NAMALWA (cell line): Measurements from ENCODE around the gene CORO1C.
"Not testable (repeated sequence)": the region's sequence is repeated elsewhere in the genome, so short reads cannot be mapped to it uniquely, and the experiment has no call there.

Experiments used
- DNase-seq: peaks from one replicate; pipeline ENCODE4 v3.0.0-alpha.2; 2015; ENCODE audit warnings: low spot score

Gene CORO1C

GRCh38 chr12:108672054-108672453 is 59.3 kb downstream of the CORO1C start:
- DNase-seq = no peak

- DNase-seq = no peak
Measured at GRCh38 chr12:108671110-108671509, 60.2 kb downstream of the CORO1C start.

- no peak for DNase-seq
Measured at GRCh38 chr12:108670066-108670631, 61.2 kb downstream of the CORO1C start.

GRCh38 chr12:108668542-108668941 is 62.8 kb downstream of the CORO1C start:
- DNase-seq = no peak

GRCh38 chr12:108668063-108668462 is 63.3 kb downstream of the CORO1C start:
- no peak for DNase-seq

- DNase-seq = peak; percentile 66
Measured at GRCh38 chr12:108667349-108667748, 64.0 kb downstream of the CORO1C start.

GRCh38 chr12:108666401-108666881 is 64.9 kb downstream of the CORO1C start:
- no peak for DNase-seq

- DNase-seq = no peak
Measured at GRCh38 chr12:108665608-108666202, 65.6 kb downstream of the CORO1C start.

- peak; percentile 97 for DNase-seq
Measured at GRCh38 chr12:108664338-108665258, 66.7 kb downstream of the CORO1C start.

- no peak for DNase-seq
Measured at GRCh38 chr12:108663324-108664015, 67.8 kb downstream of the CORO1C start.

GRCh38 chr12:108658115-108658514 is 73.2 kb downstream of the CORO1C start:
- DNase-seq = not testable (repeated sequence)

GRCh38 chr12:108657130-108657745 is 74.1 kb downstream of the CORO1C start:
- no peak for DNase-seq

- DNase-seq = not testable (repeated sequence)
Measured at GRCh38 chr12:108656247-108656646, 75.1 kb downstream of the CORO1C start.

- DNase-seq = not testable (repeated sequence)
Measured at GRCh38 chr12:108655812-108656175, 75.5 kb downstream of the CORO1C start.

- not testable (repeated sequence) for DNase-seq
Measured at GRCh38 chr12:108654622-108655021, 76.7 kb downstream of the CORO1C start.

- no peak for DNase-seq
Measured at GRCh38 chr12:108653922-108654321, 77.4 kb downstream of the CORO1C start.

- peak; percentile 44 for DNase-seq
Measured at GRCh38 chr12:108653082-108653516, 78.2 kb downstream of the CORO1C start.

GRCh38 chr12:108650083-108650482 is 81.2 kb downstream of the CORO1C start:
- DNase-seq = no peak

GRCh38 chr12:108649669-108650068 is 81.6 kb downstream of the CORO1C start:
- no peak for DNase-seq

GRCh38 chr12:108649126-108649525 is 82.2 kb downstream of the CORO1C start:
- no peak for DNase-seq

- no peak for DNase-seq
Measured at GRCh38 chr12:108648371-108648770, 82.9 kb downstream of the CORO1C start.
